Kidney glomerular epithelial cell (primary cell): Measurements from ENCODE around the gene ATF4.

Experiments used
- DNase-seq: peaks from one replicate; lab custom pipeline; 2025; lab: John Stamatoyannopoulos, UW

Gene ATF4

GRCh38 chr22:39528681-39529486 is 8.5 kb downstream of the ATF4 start:
- peak; percentile 88 for DNase-seq

DNA sequence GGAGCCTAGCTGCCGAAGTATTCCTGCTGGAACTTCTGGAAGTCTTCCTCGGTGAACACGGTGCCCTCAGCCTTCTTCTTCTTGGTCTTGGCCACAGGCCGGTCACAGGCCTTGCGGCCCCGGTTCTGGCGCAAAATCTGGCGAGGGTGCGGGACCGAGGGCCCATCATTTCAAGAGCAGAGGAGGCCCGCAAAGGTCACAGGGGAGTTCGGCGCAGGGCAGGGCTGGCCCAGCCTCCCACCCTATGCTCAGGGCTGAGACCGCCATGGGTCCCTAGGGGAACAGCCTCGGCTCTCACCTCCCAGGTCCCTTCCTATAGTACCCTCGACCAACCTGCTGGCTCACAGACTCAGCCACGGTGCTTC is 9.1 kb downstream of the ATF4 start:
- no peak for DNase-seq

DNA sequence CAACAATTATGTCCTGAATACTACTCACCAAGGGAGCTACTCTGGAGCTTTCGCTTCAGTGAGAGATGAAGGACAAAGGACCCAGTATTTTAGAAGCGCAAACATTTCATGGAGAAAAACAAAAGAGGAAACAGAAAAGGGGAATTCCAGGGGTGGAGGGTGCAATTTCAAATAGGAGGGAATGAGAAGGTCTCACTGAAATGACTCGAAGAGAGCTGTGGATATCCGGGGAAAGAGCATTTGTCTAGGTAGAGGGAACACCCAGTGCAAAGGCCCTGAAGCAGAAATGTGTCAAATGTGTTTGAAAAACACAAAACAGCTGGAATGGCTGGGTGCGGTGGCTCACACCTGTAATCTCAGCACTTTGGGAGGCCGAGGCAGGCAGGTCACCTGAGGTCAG is 9.8 kb downstream of the ATF4 start:
- no peak for DNase-seq

- peak; percentile 22 for DNase-seq
Observed at GRCh38 chr22:39530692-39531331, 10.4 kb downstream of the ATF4 start.

GRCh38 chr22:39532215-39533073 is 12.1 kb downstream of the ATF4 start, which contains the start of gene RPS19BP1:
TSS of gene RPS19BP1 (minus strand) at chr22:39532748. CDS start at chr22:39532738, 10 bp downstream.
- peak; percentile 100 for DNase-seq

- DNase-seq: no peak
Observed at GRCh38 chr22:39534092-39534506, 13.7 kb downstream of the ATF4 start.

GRCh38 chr22:39534591-39535356 is 14.4 kb downstream of the ATF4 start:
- DNase-seq: peak; percentile 48

GRCh38 chr22:39535357-39535725 is 15.0 kb downstream of the ATF4 start:
- no peak for DNase-seq

GRCh38 chr22:39535831-39536449 is 15.6 kb downstream of the ATF4 start:
- no peak for DNase-seq

GRCh38 chr22:39536711-39537110 is 16.3 kb downstream of the ATF4 start:
- DNase-seq: no peak

DNA sequence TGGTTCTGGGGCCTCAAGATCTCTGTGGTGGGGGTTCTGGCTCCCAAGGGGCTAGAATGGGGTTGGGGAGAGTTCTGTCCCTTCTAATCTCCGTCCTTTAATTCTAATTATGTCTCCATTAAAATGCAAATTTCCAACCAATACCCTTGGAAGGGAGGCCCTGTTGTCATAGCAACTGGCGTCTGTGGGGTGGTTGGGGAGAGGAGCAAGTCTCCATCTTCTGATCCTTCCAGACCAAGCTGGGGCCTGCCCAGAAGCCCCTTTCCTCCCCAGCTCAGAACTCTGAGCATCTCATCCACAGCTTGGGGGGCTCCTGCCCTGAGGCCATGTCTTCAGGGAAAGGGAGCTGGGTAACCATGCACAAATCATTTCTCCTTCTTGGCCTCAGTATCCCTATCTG is 17.6 kb downstream of the ATF4 start:
- DNase-seq: no peak

GRCh38 chr22:39543095-39543494 is 22.7 kb downstream of the ATF4 start:
- no peak for DNase-seq

- peak; percentile 16 for DNase-seq
Observed at GRCh38 chr22:39545386-39546365, 25.3 kb downstream of the ATF4 start.

DNA sequence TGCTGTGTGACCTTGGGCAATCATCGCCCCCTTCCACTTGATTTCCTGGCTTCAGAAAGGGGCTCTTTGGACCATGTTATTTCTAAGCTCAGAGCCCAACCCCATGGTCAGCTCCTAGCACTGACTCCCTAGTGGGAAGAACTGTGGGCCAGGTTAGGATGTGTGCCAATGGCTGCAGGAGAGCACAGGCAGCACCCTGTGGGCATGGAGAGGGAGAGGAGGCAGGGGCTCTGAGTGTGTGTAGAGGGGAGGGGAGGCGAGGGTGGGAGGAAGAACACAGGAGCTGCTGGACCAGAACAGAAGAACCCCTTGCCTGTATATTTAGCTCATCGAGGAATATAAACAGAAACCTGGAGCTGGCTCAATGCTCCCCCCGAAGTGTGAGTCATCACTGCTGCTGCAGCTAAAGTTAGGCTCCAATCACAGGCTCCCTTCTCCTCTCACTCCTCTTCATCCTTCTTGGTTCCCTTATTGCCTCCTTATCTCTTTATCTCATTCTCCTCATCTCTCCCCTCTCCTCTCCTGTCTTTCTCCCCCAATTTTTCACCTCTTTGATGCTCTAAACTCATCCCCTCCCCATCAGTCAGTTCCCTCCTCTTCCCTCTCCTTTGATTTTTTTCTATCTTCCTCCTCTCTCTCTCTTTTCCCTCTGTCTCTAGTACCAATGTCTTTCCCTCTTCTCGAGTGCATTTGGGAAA is 26.7 kb downstream of the ATF4 start:
- peak; percentile 51 for DNase-seq

GRCh38 chr22:39547587-39547947 is 27.2 kb downstream of the ATF4 start:
- no peak for DNase-seq

DNA sequence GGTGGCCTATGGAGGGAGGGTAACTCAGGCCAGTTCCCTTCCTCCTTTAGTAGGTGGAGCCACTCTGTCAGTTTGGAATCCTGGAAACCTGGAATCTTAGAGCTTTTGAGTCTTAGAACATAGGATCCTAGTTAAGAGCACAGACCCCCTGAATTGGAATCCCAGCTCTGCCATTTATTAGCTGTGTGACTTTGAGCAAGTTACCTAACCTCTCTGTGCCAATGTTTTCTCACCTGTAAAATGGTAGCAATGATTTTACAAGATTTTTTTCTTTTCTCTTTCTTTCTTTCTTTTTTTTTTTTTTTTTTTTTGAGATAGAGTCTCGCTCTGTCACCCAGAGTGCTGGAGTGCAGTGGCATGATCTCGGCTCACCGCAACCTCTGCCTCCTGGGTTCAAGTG is 33.1 kb downstream of the ATF4 start:
- no peak for DNase-seq

DNA sequence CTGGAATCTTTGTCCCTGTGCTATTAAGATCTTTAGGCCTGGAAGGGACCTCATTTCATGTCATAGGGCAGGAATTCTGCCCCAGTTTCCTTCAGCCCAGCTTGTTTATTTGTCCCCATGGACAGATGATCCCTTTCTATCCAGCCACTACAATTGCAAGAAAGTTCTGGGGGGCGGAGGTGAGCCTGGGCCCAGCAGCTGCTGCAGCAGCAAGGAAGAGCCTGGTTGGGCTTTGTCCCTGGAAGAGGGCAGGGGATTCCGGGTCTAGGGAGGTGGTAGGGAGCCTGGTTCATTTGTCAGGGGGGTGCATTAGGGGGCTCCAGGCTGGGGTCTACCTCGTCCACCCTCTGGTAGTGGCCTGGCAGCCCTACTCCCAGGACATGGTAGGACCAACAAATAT is 33.8 kb downstream of the ATF4 start:
- no peak for DNase-seq

DNA sequence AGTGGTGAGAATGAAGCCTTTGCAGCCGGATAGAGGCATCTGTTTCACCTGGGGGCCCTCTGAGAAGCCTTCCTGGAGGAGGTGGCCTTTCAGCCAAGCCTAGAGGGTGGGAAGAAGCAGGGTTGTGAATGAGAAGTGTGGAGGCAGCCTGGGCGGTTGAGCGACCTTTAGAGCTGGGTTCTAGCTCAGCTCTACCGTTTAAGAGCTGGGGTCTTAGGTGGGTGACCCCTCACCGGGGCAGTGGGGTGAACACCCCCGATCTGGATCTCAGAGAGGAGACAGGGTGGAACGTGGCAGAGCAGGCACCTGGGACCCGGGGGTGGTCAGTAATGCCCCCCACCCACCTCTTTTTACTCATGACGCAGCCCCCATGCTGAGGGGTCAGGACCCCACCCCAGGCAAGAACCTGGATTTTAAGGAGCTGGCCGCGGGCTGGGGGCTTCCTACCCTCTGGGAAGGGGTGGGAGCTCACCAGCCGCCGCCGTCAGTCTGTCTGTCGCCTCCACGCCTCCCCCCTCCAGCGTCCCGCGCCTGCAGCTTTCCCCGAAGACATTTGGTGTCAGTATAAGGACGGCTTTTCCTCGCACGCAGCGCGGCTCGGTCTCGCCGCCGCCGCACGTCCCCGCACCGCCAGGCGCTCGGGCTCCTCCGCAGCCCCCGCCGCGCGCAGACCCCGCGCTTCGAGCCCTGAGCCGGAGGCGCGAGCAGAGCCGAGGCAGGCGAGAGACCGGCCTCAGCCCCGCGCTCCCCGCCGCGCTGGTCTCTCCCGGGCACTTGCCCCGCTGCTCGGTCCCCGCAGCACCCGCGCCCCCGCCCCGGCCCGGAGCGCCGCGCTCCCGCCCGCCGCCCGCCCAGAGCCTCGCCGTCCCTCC is 36.8 kb downstream of the ATF4 start:
- no peak for DNase-seq

DNA sequence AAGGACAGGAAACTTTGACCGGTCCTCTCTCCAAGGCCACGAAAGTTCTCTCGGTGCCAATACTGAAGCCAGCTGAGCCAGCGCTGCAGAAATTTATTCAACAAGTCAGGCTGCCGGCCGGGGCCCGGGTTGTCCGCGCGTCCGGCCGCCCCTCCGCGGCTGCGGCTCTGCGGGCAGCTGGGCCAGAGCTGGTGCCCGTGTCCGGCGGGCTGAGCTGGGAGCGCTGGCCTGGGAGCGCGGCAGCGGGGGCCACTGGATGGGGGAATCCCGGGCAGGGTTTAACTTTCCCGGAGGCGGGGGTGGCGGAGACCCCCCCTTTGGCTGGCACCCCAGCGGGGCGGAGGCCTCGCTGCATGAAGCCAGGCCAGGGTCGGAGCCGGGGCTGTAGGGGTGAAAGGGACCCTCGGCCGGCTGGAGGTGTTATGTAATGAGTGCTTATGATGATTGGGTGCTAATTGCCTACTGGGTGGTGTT is 37.9 kb downstream of the ATF4 start:
- no peak for DNase-seq
